ENCODE measurements around the gene CSGALNACT2. TPM values are rescaled to one million over a fixed set of nuclear protein-coding genes. Genes with fewer than 3 reads are reported as not detected.

CSGALNACT2 gene
- total RNA-seq, 1 experiment from 2014 or later, result 5.1 TPM

DNA sequence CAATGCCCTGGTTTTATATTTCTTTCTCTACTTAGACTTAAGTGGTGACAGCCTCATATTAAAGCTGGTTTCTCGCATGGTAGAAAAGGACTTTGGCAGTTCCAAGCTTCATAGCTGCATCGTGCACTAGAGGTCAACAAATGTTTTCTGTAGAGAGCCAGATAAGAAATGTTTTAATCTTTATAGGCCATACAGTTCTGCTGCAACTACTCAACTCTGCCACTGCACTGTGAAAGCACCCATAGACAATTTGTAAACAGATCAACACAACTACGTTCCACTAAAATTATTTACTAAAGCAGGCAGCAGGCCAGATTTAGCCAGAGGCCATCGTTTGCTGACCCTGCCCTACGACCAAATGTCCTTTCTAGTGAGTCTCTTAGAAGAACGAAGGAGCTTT is 36.7 kb downstream of the CSGALNACT2 start:
- Mint-ChIP-seq H3K4me1 (peaks cover 5% of the 10 kb centered on the region), H3K27ac (no peak overlapping the region), H3K4me3 (no peak overlapping the region), H3K27me3 (ENCODE audit: low read depth) (no peaks in the 10 kb centered on the region), H3K9me3 (peaks cover 3% of the 10 kb centered on the region; the same call in 1 of the 2 replicates), H3K36me3 (peaks cover 12% of the 10 kb centered on the region)
- no peak for ATAC-seq
- ChIA-PET CTCF (no interaction called here), POLR2A (no interaction called here)
- TF ChIP-seq NFYB (CRISPR knock-in tag; conservative IDR thresholded peaks at IDR 0.05; ENCODE audit: low read depth) (no peak), JUN (CRISPR knock-in tag; IDR thresholded peaks at IDR 0.05) (no peak), SMAD3 (CRISPR knock-in tag; IDR thresholded peaks at IDR 0.05; ENCODE audit: borderline replicate concordance) (no peak), ZBTB21 (CRISPR knock-in tag; IDR thresholded peaks at IDR 0.05; ENCODE audit: borderline replicate concordance) (no peak)
- TF ChIP-seq, protein P1, sequence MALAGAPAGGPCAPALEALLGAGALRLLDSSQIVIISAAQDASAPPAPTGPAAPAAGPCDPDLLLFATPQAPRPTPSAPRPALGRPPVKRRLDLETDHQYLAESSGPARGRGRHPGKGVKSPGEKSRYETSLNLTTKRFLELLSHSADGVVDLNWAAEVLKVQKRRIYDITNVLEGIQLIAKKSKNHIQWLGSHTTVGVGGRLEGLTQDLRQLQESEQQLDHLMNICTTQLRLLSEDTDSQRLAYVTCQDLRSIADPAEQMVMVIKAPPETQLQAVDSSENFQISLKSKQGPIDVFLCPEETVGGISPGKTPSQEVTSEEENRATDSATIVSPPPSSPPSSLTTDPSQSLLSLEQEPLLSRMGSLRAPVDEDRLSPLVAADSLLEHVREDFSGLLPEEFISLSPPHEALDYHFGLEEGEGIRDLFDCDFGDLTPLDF (CRISPR knock-in tag; IDR thresholded peaks at IDR 0.05), result no peak
- TF ChIP-seq, protein P2, sequence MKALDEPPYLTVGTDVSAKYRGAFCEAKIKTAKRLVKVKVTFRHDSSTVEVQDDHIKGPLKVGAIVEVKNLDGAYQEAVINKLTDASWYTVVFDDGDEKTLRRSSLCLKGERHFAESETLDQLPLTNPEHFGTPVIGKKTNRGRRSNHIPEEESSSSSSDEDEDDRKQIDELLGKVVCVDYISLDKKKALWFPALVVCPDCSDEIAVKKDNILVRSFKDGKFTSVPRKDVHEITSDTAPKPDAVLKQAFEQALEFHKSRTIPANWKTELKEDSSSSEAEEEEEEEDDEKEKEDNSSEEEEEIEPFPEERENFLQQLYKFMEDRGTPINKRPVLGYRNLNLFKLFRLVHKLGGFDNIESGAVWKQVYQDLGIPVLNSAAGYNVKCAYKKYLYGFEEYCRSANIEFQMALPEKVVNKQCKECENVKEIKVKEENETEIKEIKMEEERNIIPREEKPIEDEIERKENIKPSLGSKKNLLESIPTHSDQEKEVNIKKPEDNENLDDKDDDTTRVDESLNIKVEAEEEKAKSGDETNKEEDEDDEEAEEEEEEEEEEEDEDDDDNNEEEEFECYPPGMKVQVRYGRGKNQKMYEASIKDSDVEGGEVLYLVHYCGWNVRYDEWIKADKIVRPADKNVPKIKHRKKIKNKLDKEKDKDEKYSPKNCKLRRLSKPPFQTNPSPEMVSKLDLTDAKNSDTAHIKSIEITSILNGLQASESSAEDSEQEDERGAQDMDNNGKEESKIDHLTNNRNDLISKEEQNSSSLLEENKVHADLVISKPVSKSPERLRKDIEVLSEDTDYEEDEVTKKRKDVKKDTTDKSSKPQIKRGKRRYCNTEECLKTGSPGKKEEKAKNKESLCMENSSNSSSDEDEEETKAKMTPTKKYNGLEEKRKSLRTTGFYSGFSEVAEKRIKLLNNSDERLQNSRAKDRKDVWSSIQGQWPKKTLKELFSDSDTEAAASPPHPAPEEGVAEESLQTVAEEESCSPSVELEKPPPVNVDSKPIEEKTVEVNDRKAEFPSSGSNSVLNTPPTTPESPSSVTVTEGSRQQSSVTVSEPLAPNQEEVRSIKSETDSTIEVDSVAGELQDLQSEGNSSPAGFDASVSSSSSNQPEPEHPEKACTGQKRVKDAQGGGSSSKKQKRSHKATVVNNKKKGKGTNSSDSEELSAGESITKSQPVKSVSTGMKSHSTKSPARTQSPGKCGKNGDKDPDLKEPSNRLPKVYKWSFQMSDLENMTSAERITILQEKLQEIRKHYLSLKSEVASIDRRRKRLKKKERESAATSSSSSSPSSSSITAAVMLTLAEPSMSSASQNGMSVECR (CRISPR knock-in tag; IDR thresholded peaks at IDR 0.05; ENCODE audit: borderline replicate concordance), result no peak
- DNase-seq (ENCODE audit: low spot score), result no peak

DNA sequence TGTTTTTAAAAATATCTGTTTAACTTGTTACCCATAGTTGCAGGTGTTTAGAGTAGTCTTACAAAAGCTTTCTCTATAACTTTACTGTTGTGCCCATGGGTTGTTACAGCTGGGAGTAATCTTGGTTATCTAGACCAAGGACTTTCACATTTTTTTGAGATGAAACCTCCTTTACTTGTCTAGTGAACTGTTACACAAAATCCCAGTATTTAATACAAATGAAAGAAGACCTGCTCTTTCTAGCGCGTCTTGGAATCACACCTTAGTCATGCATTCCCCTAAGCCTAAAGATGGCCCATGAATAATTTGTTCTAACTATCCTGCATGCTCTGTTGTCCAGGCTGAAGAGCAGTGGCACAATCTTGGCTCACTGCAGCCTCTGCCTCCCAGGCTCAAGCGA is 38.0 kb downstream of the CSGALNACT2 start:
- ChIA-PET POLR2A (no interaction called here), CTCF (interaction anchor here (1.1 kb wide), 1 partner anchor 26 kb away, joined by 3 read pairs; no protein-coding TSS in a partner anchor)
- Mint-ChIP-seq H3K27me3 (ENCODE audit: low read depth) (no peaks in the 10 kb centered on the region), H3K4me3 (no peak overlapping the region), H3K9me3 (peaks cover 3% of the 10 kb centered on the region; the same call in 1 of the 2 replicates), H3K27ac (no peak overlapping the region), H3K36me3 (peaks cover 14% of the 10 kb centered on the region), H3K4me1 (peaks cover 8% of the 10 kb centered on the region)
- ATAC-seq (no peak), DNase-seq (ENCODE audit: low spot score) (no peak)
- TF ChIP-seq, protein P3, sequence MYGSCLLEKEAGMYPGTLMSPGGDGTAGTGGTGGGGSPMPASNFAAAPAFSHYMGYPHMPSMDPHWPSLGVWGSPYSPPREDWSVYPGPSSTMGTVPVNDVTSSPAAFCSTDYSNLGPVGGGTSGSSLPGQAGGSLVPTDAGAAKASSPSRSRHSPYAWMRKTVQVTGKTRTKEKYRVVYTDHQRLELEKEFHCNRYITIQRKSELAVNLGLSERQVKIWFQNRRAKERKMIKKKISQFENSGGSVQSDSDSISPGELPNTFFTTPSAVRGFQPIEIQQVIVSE (CRISPR knock-in tag; IDR thresholded peaks at IDR 0.05; ENCODE audit: borderline replicate concordance), result no peak
- TF ChIP-seq ZNF423 (CRISPR knock-in tag; IDR thresholded peaks at IDR 0.05) (no peak), PRRX2 (CRISPR knock-in tag; IDR thresholded peaks at IDR 0.05) (no peak), ZNF317 (CRISPR knock-in tag; IDR thresholded peaks at IDR 0.05; ENCODE audit: borderline replicate concordance, low read depth) (no peak), JAZF1 (CRISPR knock-in tag; IDR thresholded peaks at IDR 0.05) (no peak), TEAD1 (CRISPR knock-in tag; IDR thresholded peaks at IDR 0.05) (no peak), ZNF219 (CRISPR knock-in tag; IDR thresholded peaks at IDR 0.05; ENCODE audit: borderline replicate concordance) (no peak), ZNF416 (CRISPR knock-in tag; IDR thresholded peaks at IDR 0.05) (no peak)
- TF ChIP-seq, protein P4, sequence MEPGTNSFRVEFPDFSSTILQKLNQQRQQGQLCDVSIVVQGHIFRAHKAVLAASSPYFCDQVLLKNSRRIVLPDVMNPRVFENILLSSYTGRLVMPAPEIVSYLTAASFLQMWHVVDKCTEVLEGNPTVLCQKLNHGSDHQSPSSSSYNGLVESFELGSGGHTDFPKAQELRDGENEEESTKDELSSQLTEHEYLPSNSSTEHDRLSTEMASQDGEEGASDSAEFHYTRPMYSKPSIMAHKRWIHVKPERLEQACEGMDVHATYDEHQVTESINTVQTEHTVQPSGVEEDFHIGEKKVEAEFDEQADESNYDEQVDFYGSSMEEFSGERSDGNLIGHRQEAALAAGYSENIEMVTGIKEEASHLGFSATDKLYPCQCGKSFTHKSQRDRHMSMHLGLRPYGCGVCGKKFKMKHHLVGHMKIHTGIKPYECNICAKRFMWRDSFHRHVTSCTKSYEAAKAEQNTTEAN (CRISPR knock-in tag; IDR thresholded peaks at IDR 0.05), result no peak
- TF ChIP-seq, protein P5, sequence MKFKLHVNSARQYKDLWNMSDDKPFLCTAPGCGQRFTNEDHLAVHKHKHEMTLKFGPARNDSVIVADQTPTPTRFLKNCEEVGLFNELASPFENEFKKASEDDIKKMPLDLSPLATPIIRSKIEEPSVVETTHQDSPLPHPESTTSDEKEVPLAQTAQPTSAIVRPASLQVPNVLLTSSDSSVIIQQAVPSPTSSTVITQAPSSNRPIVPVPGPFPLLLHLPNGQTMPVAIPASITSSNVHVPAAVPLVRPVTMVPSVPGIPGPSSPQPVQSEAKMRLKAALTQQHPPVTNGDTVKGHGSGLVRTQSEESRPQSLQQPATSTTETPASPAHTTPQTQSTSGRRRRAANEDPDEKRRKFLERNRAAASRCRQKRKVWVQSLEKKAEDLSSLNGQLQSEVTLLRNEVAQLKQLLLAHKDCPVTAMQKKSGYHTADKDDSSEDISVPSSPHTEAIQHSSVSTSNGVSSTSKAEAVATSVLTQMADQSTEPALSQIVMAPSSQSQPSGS (CRISPR knock-in tag; IDR thresholded peaks at IDR 0.05; ENCODE audit: borderline replicate concordance, low read depth), result no peak
- TF ChIP-seq, protein P6, sequence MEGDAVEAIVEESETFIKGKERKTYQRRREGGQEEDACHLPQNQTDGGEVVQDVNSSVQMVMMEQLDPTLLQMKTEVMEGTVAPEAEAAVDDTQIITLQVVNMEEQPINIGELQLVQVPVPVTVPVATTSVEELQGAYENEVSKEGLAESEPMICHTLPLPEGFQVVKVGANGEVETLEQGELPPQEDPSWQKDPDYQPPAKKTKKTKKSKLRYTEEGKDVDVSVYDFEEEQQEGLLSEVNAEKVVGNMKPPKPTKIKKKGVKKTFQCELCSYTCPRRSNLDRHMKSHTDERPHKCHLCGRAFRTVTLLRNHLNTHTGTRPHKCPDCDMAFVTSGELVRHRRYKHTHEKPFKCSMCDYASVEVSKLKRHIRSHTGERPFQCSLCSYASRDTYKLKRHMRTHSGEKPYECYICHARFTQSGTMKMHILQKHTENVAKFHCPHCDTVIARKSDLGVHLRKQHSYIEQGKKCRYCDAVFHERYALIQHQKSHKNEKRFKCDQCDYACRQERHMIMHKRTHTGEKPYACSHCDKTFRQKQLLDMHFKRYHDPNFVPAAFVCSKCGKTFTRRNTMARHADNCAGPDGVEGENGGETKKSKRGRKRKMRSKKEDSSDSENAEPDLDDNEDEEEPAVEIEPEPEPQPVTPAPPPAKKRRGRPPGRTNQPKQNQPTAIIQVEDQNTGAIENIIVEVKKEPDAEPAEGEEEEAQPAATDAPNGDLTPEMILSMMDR (IDR thresholded peaks at IDR 0.05), result no peak
